K562 (cell line): ENCODE results near the gene IRF3. TPM values are rescaled to one million over a fixed set of nuclear protein-coding genes. Genes with fewer than 3 reads are reported as not detected.

Experiments
- ARID2 ChIP-seq: fragments of 450-650 bp; IDR thresholded peaks from 2 replicates; pipeline ENCODE4 v1.6.1; 2017; ENCODE audit warnings: antibody characterized with exemption, mild to moderate bottlenecking
- BCOR ChIP-seq: fragments of 450-650 bp; IDR thresholded peaks from 2 replicates; pipeline ENCODE4 v1.6.1; 2016
- CREB3L1 ChIP-seq: fragments of 450-650 bp; IDR thresholded peaks from 2 replicates; pipeline ENCODE4 v1.6.1; 2014; ENCODE audit warnings: low read depth, mild to moderate bottlenecking, moderate library complexity, borderline replicate concordance
- CREM ChIP-seq: IDR thresholded peaks from 2 replicates; pipeline ENCODE4 v1.6.1; 2014; ENCODE audit warnings: antibody characterized with exemption, low read depth
- FIP1L1 ChIP-seq: fragments of 200-400 bp; formaldehyde crosslinking; IDR thresholded peaks from 2 replicates; pipeline ENCODE4 v1.6.1; 2018; ENCODE audit warnings: mild to moderate bottlenecking, low read depth, low read length; ENCODE audit not compliant: poor library complexity, severe bottlenecking
- FOXM1 ChIP-seq, 2 experiments: fragments of 450-650 bp in 1 of 2; sonication (generic) in 1 of 2; formaldehyde crosslinking in 1 of 2; IDR thresholded peaks; 2 replicates each; pipeline versions ENCODE4 v1.6.1 to v1.9.0; 2017 to 2022; ENCODE audit warnings: low read depth in 2 of 2, mild to moderate bottlenecking in 2 of 2, missing genetic modification reagents in 1 of 2, moderate library complexity in 1 of 2
- JUN ChIP-seq, 2 experiments: sonication (generic) in 1 of 2; formaldehyde crosslinking in 1 of 2; IDR thresholded peaks; 2 replicates each; pipeline versions ENCODE4 v1.6.1 to v1.8.0; 2012 to 2022; ENCODE audit warnings: borderline replicate concordance in 2 of 2, mild to moderate bottlenecking in 2 of 2, improper control_type of control experiment in 1 of 2, low read depth in 1 of 2, low read length in 1 of 2, missing genetic modification reagents in 1 of 2
- MAFK ChIP-seq: IDR thresholded peaks from 2 replicates; pipeline ENCODE4 v1.6.1; 2011; ENCODE audit warnings: low read length, improper control_type of control experiment
- MED1 ChIP-seq: sonication (generic); formaldehyde crosslinking; IDR thresholded peaks from 2 replicates; pipeline ENCODE4 v1.8.1; 2023; ENCODE audit warnings: missing genetic modification reagents, borderline replicate concordance
- MYBL2 ChIP-seq, 2 experiments: fragments of 450-650 bp in 1 of 2; sonication (generic) in 1 of 2; formaldehyde crosslinking in 1 of 2; IDR thresholded peaks; 2 replicates each; pipeline versions ENCODE4 v1.6.1 to v1.8.1; 2017 to 2022; ENCODE audit warnings: borderline replicate concordance in 1 of 2, inconsistent platforms in 1 of 2, low read depth in 1 of 2, mild to moderate bottlenecking in 1 of 2, missing genetic modification reagents in 1 of 2, moderate library complexity in 1 of 2
- MYNN ChIP-seq, 2 experiments: sonication (generic); formaldehyde crosslinking in 1 of 2; IDR thresholded peaks; 2 replicates each; pipeline versions ENCODE4 v1.5.0 to v1.6.1; 2016 to 2020; ENCODE audit warnings: antibody characterized with exemption in 1 of 2, missing genetic modification reagents in 1 of 2
- NELFE ChIP-seq: IDR thresholded peaks from 2 replicates; pipeline ENCODE4 v1.6.1; 2011; ENCODE audit warnings: mild to moderate bottlenecking; ENCODE audit not compliant: insufficient read depth, insufficient read length
- NRF1 ChIP-seq, 2 experiments: fragments of 450-650 bp; IDR thresholded peaks in 1 of 2; conservative IDR thresholded peaks in 1 of 2; 2 replicates each; pipeline ENCODE4 v1.6.1; 2014; ENCODE audit warnings: mild to moderate bottlenecking in 2 of 2
- SMARCB1 ChIP-seq: IDR thresholded peaks from 2 replicates; pipeline ENCODE4 v1.6.1; 2011; ENCODE audit warnings: improper control_type of control experiment, low read depth; ENCODE audit not compliant: insufficient read length
- XRCC4 ChIP-seq: IDR thresholded peaks from one replicate; pipeline ENCODE4 v1.6.1; 2011; ENCODE audit not compliant: insufficient read depth, insufficient read length; ENCODE audit errors: extremely low read depth
- ZFP1 ChIP-seq: fragments of 450-650 bp; formaldehyde crosslinking; IDR thresholded peaks from 2 replicates; pipeline ENCODE4 v1.4.0; 2020; ENCODE audit warnings: mild to moderate bottlenecking, mixed read lengths
- ZFX ChIP-seq: sonication (generic); formaldehyde crosslinking; IDR thresholded peaks from 2 replicates; pipeline ENCODE4 v1.8.0; 2022; ENCODE audit warnings: mild to moderate bottlenecking, missing genetic modification reagents, moderate library complexity
- ZNF24 ChIP-seq: fragments of 450-650 bp; IDR thresholded peaks from 2 replicates; pipeline ENCODE4 v1.6.1; 2016
- ZNF354B ChIP-seq: fragments of 250-450 bp; sonication (Bioruptor Pico); IDR thresholded peaks from 2 replicates; pipeline ENCODE4 v1.4.0; 2020
- polyA plus RNA-seq, 8 experiments: library from polyadenylated mRNA; depleted of rRNA in 4 of 8; stranded (reverse) in 5 of 8; unstranded in 3 of 8; fragments of >200 nt; fragmentation: Nextera tagmentation in 2 of 8; fragmentation: Illumina TruSeq in 1 of 8; extraction: Ambion mirVana in 2 of 8; extraction: Trizol in 1 of 8; gene quantifications; 2 replicates each; pipeline versions ENCODE4 v1.2.1 to v1.2.3, GENCODE V29; 2011 to 2014; ENCODE audit warnings: inconsistent platforms in 1 of 8, missing spikeins in 1 of 8
- total RNA-seq, 7 experiments: library from RNA; depleted of rRNA in 6 of 7; stranded (reverse); fragments of >200 nt in 6 of 7; fragmentation: Illumina TruSeq in 2 of 7; extraction: Trizol in 2 of 7; gene quantifications; 2 replicates each; pipeline versions ENCODE4 v1.2.1 to v1.2.3, GENCODE V29; 2011 to 2021; ENCODE audit warnings: low replicate concordance in 1 of 7
- TF ChIP-seq, protein P1 (sequence below): sonication (generic); formaldehyde crosslinking; IDR thresholded peaks from 2 replicates; pipeline ENCODE4 v1.8.0; 2022; ENCODE audit warnings: missing genetic modification reagents, mild to moderate bottlenecking, moderate library complexity, borderline replicate concordance
- TF ChIP-seq, protein P2 (sequence below): sonication (generic); formaldehyde crosslinking; IDR thresholded peaks from 2 replicates; pipeline ENCODE4 v1.8.0; 2022; ENCODE audit warnings: mild to moderate bottlenecking, missing genetic modification reagents
- TF ChIP-seq, protein P3 (sequence below): fragments of 450-650 bp; formaldehyde crosslinking; IDR thresholded peaks from 2 replicates; pipeline ENCODE4 v1.4.0; 2022; ENCODE audit warnings: missing genetic modification characterization

IRF3 gene
- total and polyA plus RNA-seq, 9 of the 15 experiments (the other 6 are each of a cell fraction or from before 2014, with no cell fraction given), result 7.5 to 145 (median 65.4) TPM

- TF ChIP-seq FOXM1 (IDR thresholded peaks at IDR 0.05; ENCODE audit: low read depth) (no peak), FOXM1 (CRISPR knock-in tag; IDR thresholded peaks at IDR 0.05; ENCODE audit: low read depth) (no peak), NRF1 (conservative IDR thresholded peaks at IDR 0.05 in 1 of 2, IDR thresholded peaks at IDR 0.05 in 1 of 2) (peak; percentile 86 to 88), XRCC4 (no peak), MYNN (IDR thresholded peaks at IDR 0.05) (no peak), MYNN (CRISPR knock-in tag; IDR thresholded peaks at IDR 0.05) (no peak), CREB3L1 (no peak; the same call in 1 of the 2 replicates), ARID2 (no peak), ZFX (peak; percentile 80), FIP1L1 (no peak), SMARCB1 (no peak), MAFK (no peak), ZNF24 (no peak), BCOR (peak; percentile 46; the same call in 1 of the 2 replicates), JUN (IDR thresholded peaks at IDR 0.05; ENCODE audit: borderline replicate concordance, low read depth, low read length) (peak; percentile 93), JUN (CRISPR knock-in tag; IDR thresholded peaks at IDR 0.05; ENCODE audit: borderline replicate concordance) (peak; percentile 96), CREM (peak; percentile 76), NELFE (no peak), ZNF354B (CRISPR knock-in tag) (no peak), ZFP1 (no peak), MED1 (CRISPR knock-in tag) (no peak), MYBL2 (IDR thresholded peaks at IDR 0.05; ENCODE audit: low read depth) (no peak), MYBL2 (CRISPR knock-in tag; IDR thresholded peaks at IDR 0.05; ENCODE audit: borderline replicate concordance) (no peak)
- TF ChIP-seq, protein P1, sequence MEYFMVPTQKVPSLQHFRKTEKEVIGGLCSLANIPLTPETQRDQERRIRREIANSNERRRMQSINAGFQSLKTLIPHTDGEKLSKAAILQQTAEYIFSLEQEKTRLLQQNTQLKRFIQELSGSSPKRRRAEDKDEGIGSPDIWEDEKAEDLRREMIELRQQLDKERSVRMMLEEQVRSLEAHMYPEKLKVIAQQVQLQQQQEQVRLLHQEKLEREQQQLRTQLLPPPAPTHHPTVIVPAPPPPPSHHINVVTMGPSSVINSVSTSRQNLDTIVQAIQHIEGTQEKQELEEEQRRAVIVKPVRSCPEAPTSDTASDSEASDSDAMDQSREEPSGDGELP (CRISPR knock-in tag), result peak; percentile 85
- TF ChIP-seq, protein P2, sequence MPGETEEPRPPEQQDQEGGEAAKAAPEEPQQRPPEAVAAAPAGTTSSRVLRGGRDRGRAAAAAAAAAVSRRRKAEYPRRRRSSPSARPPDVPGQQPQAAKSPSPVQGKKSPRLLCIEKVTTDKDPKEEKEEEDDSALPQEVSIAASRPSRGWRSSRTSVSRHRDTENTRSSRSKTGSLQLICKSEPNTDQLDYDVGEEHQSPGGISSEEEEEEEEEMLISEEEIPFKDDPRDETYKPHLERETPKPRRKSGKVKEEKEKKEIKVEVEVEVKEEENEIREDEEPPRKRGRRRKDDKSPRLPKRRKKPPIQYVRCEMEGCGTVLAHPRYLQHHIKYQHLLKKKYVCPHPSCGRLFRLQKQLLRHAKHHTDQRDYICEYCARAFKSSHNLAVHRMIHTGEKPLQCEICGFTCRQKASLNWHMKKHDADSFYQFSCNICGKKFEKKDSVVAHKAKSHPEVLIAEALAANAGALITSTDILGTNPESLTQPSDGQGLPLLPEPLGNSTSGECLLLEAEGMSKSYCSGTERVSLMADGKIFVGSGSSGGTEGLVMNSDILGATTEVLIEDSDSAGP (CRISPR knock-in tag), result no peak
- TF ChIP-seq, protein P3, sequence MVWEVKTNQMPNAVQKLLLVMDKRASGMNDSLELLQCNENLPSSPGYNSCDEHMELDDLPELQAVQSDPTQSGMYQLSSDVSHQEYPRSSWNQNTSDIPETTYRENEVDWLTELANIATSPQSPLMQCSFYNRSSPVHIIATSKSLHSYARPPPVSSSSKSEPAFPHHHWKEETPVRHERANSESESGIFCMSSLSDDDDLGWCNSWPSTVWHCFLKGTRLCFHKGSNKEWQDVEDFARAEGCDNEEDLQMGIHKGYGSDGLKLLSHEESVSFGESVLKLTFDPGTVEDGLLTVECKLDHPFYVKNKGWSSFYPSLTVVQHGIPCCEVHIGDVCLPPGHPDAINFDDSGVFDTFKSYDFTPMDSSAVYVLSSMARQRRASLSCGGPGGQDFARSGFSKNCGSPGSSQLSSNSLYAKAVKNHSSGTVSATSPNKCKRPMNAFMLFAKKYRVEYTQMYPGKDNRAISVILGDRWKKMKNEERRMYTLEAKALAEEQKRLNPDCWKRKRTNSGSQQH (CRISPR knock-in tag), result no peak
These were observed 25.4 kb downstream of the IRF3 start, which contains the start of gene RRAS (continued) for GRCh38 chr19:49640113-49640898.
